Measurements from ENCODE around the gene FOXP1. TPM values are rescaled to one million over a fixed set of nuclear protein-coding genes. Genes with fewer than 3 reads are reported as not detected.

Gene FOXP1
- total RNA-seq, 1 experiment from 2014 or later: 75.3 TPM

GRCh38 chr3:71551311-71551919 lies 32.1 kb downstream of the FOXP1 start:
- no peak overlapping the region for H2BK20ac ChIP-seq (ENCODE audit: low read depth, low read length, poor library complexity, severe bottlenecking)
- H3K4me2 ChIP-seq (ENCODE audit: insufficient read depth, insufficient read length, low read length): no peak overlapping the region
- no peak overlapping the region for H3K27ac ChIP-seq (ENCODE audit: insufficient read length, low read depth, low read length)
- no peaks in the 10 kb centered on the region for H3K79me2 ChIP-seq (ENCODE audit: insufficient read depth, low read length)
- H3K9me3 Mint-ChIP-seq: no peaks in the 10 kb centered on the region
- no peak overlapping the region for H3K27ac Mint-ChIP-seq
- no peaks in the 10 kb centered on the region for H3K27me3 ChIP-seq (ENCODE audit: insufficient read depth, low read length)
- H2BK12ac ChIP-seq (ENCODE audit: insufficient read length, low read depth, low read length): no peak overlapping the region
- H3K56ac ChIP-seq (ENCODE audit: insufficient read length, low read depth, low read length): no peak overlapping the region
- no peak overlapping the region for H3T11ph ChIP-seq (ENCODE audit: low read length)
- H3K23ac ChIP-seq (ENCODE audit: insufficient read length, low read depth, low read length): no peak overlapping the region
- H2BK15ac ChIP-seq (ENCODE audit: low read depth, low read length): no peak overlapping the region
- H2BK120ac ChIP-seq (ENCODE audit: low read depth, low read length, poor library complexity, severe bottlenecking): no peak overlapping the region
- H3K4ac ChIP-seq (ENCODE audit: low read depth, low read length): no peak overlapping the region
- no peak overlapping the region for H2AK5ac ChIP-seq (ENCODE audit: insufficient read length, low read length)
- no peak overlapping the region for H4K5ac ChIP-seq (ENCODE audit: insufficient read length, low read depth, low read length)
- H3K4me1 ChIP-seq (ENCODE audit: insufficient read depth, low read length): no peaks in the 10 kb centered on the region
- WGBS (ENCODE audit: extremely low coverage, insufficient read length, low lambda C conversion rate): no CpG with 5 or more reads among the region's 3 CpGs
- no peak overlapping the region for H4K8ac ChIP-seq (replicated peaks; ENCODE audit: insufficient read length, low read depth, low read length)
- H3K4me1 Mint-ChIP-seq: no peaks in the 10 kb centered on the region
- H3K18ac ChIP-seq (ENCODE audit: insufficient read length, low read depth, low read length): no peak overlapping the region
- no peak overlapping the region for H2AFZ ChIP-seq (ENCODE audit: low read length)
- H3K4me3 Mint-ChIP-seq: no peak overlapping the region
- H3K79me1 ChIP-seq (ENCODE audit: insufficient read depth, low read depth, low read length, poor library complexity, severe bottlenecking): no peaks in the 10 kb centered on the region
- no peaks in the 10 kb centered on the region for H3K27me3 Mint-ChIP-seq (ENCODE audit: low read depth)
- no peaks in the 10 kb centered on the region for H3K36me3 Mint-ChIP-seq (ENCODE audit: insufficient read depth in 1 of 3, low read depth in 3 of 3)
- TF ChIP-seq CTCF (conservative IDR thresholded peaks at IDR 0.05): no peak
- H4K91ac ChIP-seq (ENCODE audit: insufficient read length, low read depth, low read length): no peak overlapping the region
- H3K14ac ChIP-seq (ENCODE audit: insufficient read depth, low read length): no peak overlapping the region
- no peak for DNase-seq
- no peaks in the 10 kb centered on the region for H4K20me1 ChIP-seq (ENCODE audit: control insufficient read depth, insufficient read depth, insufficient read length)
- no peaks in the 10 kb centered on the region for H3K23me2 ChIP-seq (ENCODE audit: insufficient read length, low read depth, low read length, poor library complexity, severe bottlenecking)
- H3K9ac ChIP-seq (ENCODE audit: extremely low read depth, insufficient read length, low read length): no peak overlapping the region
- H3K9me3 ChIP-seq (ENCODE audit: control insufficient read depth, low read depth, low read length): no peaks in the 10 kb centered on the region
- no peak overlapping the region for H2BK5ac ChIP-seq (ENCODE audit: insufficient read length, low read length)

Data from H9 (cell line).